Adrenal gland (tissue), 12 donors: ENCODE measurements around the gene DPP7. TPM values are rescaled to one million over a fixed set of nuclear protein-coding genes. Genes with fewer than 3 reads are reported as not detected.

Source experiments
- DNase-seq, 7 donors: peaks; one replicate each; pipeline ENCODE4 v3.0.0-alpha.2; 2019 to 2020
- H3K27ac ChIP-seq, 5 donors: fragments of 200-600 bp; sonication (generic) in 4 of 5; 1 replicate in 3 of 5; 2 replicates in 2 of 5; pipeline versions ENCODE4 v1.5.1 to v1.8.0; 2016 to 2020; ENCODE audit warnings: mild to moderate bottlenecking in 1 of 5
- H3K27me3 ChIP-seq: fragments of 200-600 bp; 2 replicates; pipeline ENCODE4 v1.8.0; 2021
- H3K36me3 ChIP-seq, 2 donors: fragments of 200-600 bp; replicated peaks in 1 of 2; 1 replicate in 1 of 2; 2 replicates in 1 of 2; pipeline versions ENCODE4 v1.5.1 to v1.8.0; 2018 to 2022
- H3K4me1 ChIP-seq, 2 donors: fragments of 200-600 bp; replicated peaks in 1 of 2; 1 replicate in 1 of 2; 2 replicates in 1 of 2; pipeline versions ENCODE4 v1.5.1 to v1.8.0; 2018 to 2021
- H3K4me3 ChIP-seq, 4 donors: fragments of 200-600 bp; sonication (generic) in 3 of 4; one replicate each; pipeline ENCODE4 v1.5.1; 2016 to 2018
- H3K9me3 ChIP-seq, 3 donors: fragments of 200-600 bp; sonication (generic) in 1 of 3; replicated peaks in 1 of 3; 1 replicate in 2 of 3; 2 replicates in 1 of 3; pipeline versions ENCODE4 v1.5.1 to v1.8.0; 2016 to 2021
- POLR2A ChIP-seq, 2 donors: fragments of 450-650 bp; IDR thresholded peaks; one replicate each; pipeline ENCODE4 v1.6.1; 2017; ENCODE audit warnings: antibody characterized with exemption in 2 of 2, mild to moderate bottlenecking in 2 of 2, moderate library complexity in 1 of 2
- WGBS, 4 donors: extraction: QIAGEN DNeasy Blood & Tissue Kit in 2 of 4; methylation state at CpG; one replicate each; pipeline versions ENCODE4 v1.1.5 to v1.1.7; 2013 to 2017; 5-methylcytosine and 5-hydroxymethylcytosine counted together
- intact Hi-C, 2 donors: fragments of 100-400 bp; cut with DNase I; formaldehyde crosslinking; loops; one replicate each; pipeline versions ENCODE4 v1.14.1 to v1.15.0; 2022 to 2023
- polyA plus RNA-seq, 3 donors: library from polyadenylated mRNA; stranded (reverse); fragments of 200-250 nt in 2 of 3; fragments of 350-450 nt in 1 of 3; fragmentation: Illumina TruSeq in 1 of 3; extraction: RNeasy Lipid Tissue Mini Kit (QIAGEN cat#74804) in 1 of 3; gene quantifications; one replicate each; pipeline ENCODE4 v1.2.3, GENCODE V29; 2013 to 2014
- total RNA-seq, 9 donors: library from RNA; depleted of rRNA in 4 of 9; stranded (reverse); fragments of >200 nt in 4 of 9; fragments of 120-200 nt in 1 of 9; fragmentation: NEBNext Ultra II Directional in 1 of 9; extraction: Animal tissue kit (Norgen Biotek cat#: 25700) in 1 of 9; gene quantifications; one replicate each; pipeline versions ENCODE4 v1.1.0 to v1.2.4, GENCODE V29; 2013 to 2023
- TF ChIP-seq, protein P1 (sequence below), 6 experiments: fragments of 450-650 bp in 4 of 6; fragments of 200-600 bp in 2 of 6; sonication (generic) in 1 of 6; IDR thresholded peaks; 1 replicate in 5 of 6; 2 replicates in 1 of 6; pipeline versions ENCODE4 v1.5.1 to v1.8.0; 2016 to 2021; ENCODE audit warnings: antibody characterized with exemption in 6 of 6, mild to moderate bottlenecking in 2 of 6, moderate library complexity in 1 of 6
- donor health status: healthy with polysubstance abuse.
- donor health status: Bipolar disorder and iron deficiency.
- donor health status: DM: yes; HTN: yes; CAD: no.
- donor health status: DM: no; HTN: no; CAD: no.
- donor health status: DM: no; HTN: no; CAD: no.
- donor health status: DM: yes; HTN: yes; CAD: no.

Gene DPP7
- total and polyA plus RNA-seq, 12 donors, result 52.6 to 1,938 (median 237) TPM

DNA sequence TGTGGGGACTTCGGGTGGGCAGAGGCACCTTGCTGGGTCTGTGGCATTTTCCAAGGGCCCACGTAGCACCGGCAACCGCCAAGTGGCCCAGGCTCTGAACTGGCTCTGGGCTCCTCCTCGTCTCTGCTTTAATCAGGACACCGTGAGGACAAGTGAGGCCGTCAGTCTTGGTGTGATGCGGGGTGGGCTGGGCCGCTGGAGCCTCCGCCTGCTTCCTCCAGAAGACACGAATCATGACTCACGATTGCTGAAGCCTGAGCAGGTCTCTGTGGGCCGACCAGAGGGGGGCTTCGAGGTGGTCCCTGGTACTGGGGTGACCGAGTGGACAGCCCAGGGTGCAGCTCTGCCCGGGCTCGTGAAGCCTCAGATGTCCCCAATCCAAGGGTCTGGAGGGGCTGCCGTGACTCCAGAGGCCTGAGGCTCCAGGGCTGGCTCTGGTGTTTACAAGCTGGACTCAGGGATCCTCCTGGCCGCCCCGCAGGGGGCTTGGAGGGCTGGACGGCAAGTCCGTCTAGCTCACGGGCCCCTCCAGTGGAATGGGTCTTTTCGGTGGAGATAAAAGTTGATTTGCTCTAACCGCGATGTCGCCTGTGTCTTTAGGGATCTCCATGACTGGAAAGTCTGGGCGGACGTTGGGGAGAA, 5.8 kb downstream of the DPP7 start:
- intact Hi-C loops, result no loop called here
- H3K4me3 ChIP-seq, result no peak overlapping the region
- no peak for DNase-seq
- TF ChIP-seq, protein P1, sequence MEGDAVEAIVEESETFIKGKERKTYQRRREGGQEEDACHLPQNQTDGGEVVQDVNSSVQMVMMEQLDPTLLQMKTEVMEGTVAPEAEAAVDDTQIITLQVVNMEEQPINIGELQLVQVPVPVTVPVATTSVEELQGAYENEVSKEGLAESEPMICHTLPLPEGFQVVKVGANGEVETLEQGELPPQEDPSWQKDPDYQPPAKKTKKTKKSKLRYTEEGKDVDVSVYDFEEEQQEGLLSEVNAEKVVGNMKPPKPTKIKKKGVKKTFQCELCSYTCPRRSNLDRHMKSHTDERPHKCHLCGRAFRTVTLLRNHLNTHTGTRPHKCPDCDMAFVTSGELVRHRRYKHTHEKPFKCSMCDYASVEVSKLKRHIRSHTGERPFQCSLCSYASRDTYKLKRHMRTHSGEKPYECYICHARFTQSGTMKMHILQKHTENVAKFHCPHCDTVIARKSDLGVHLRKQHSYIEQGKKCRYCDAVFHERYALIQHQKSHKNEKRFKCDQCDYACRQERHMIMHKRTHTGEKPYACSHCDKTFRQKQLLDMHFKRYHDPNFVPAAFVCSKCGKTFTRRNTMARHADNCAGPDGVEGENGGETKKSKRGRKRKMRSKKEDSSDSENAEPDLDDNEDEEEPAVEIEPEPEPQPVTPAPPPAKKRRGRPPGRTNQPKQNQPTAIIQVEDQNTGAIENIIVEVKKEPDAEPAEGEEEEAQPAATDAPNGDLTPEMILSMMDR (IDR thresholded peaks at IDR 0.05), result no peak
- no peak for TF ChIP-seq POLR2A (IDR thresholded peaks at IDR 0.05)
- 87 to 90% (median 90%) methylated on average over 19 to 29 of the region's 29 CpGs for WGBS, 4 donors
- no peaks in the 10 kb centered on the region for H3K9me3 ChIP-seq
- peaks cover 0 to 87% of the 10 kb centered on the region in 2 donors for H3K36me3 ChIP-seq
- H3K27me3 ChIP-seq, result no peaks in the 10 kb centered on the region
- peaks cover 0 to 6% of the 10 kb centered on the region in 2 donors for H3K4me1 ChIP-seq
- no peak overlapping the region for H3K27ac ChIP-seq

DNA sequence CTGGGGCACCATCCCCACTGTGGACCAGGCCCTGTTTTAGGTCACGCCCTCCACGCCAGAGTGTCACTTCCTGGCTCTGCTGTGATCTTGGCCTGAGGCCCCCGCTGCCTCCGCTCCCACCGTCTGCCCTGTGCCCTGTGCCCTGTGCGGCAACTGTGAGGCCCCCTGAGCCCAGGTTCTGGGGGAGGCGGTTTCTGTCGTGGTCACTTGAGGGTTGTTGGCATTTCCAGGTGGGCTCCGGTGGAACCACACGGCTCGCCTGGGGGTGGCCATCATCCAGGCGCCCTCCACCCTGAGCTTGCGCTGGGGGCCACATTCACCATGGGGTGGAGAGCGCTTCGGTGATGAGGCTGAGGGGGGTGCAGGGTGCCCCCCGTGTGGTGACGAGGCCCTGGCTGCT, 6.6 kb downstream of the DPP7 start:
- H3K4me3 ChIP-seq, result no peak overlapping the region
- TF ChIP-seq POLR2A (IDR thresholded peaks at IDR 0.05), result no peak
- TF ChIP-seq, protein P1 (IDR thresholded peaks at IDR 0.05), result no peak
- no peaks in the 10 kb centered on the region for H3K4me1 ChIP-seq
- H3K36me3 ChIP-seq, result peaks cover 0 to 92% of the 10 kb centered on the region in 2 donors
- no peak overlapping the region for H3K27ac ChIP-seq
- no peaks in the 10 kb centered on the region for H3K27me3 ChIP-seq
- intact Hi-C loops, result no loop called here
- no peaks in the 10 kb centered on the region for H3K9me3 ChIP-seq
- 91 to 96% (median 93%) methylated on average over 9 to 17 of the region's 17 CpGs for WGBS, 4 donors
- no peak for DNase-seq

DNA sequence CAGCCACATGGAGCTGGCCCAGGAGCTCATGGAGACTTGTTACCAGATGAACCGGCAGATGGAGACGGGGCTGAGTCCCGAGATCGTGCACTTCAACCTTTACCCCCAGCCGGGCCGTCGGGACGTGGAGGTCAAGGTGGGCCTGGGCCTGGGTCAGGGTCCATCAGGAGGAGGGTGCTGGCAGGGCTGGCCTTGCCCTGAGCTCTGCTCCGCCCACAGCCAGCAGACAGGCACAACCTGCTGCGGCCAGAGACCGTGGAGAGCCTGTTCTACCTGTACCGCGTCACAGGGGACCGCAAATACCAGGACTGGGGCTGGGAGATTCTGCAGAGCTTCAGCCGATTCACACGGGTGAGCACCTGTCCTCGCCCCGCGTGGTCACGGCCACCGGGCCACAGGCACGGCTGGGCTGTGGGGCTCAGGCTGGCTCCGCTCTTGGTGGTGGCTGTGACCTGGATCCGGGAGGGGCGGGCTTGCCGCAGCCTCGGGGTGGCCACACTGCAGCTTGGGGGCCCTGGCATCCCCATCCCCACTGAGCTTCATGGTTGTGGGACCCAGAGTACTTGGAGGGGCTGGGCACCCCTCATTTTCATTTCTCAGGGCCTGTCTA, 7.1 kb downstream of the DPP7 start:
- Histone ChIP-seq H3K4me3 (no peak overlapping the region), H3K4me1 (no peaks in the 10 kb centered on the region), H3K36me3 (peaks cover 0 to 89% of the 10 kb centered on the region in 2 donors), H3K9me3 (no peaks in the 10 kb centered on the region), H3K27me3 (no peaks in the 10 kb centered on the region), H3K27ac (no peak overlapping the region)
- no peak for DNase-seq
- intact Hi-C loops, result no loop called here
- TF ChIP-seq, protein P1 (IDR thresholded peaks at IDR 0.05), result no peak
- no peak for TF ChIP-seq POLR2A (IDR thresholded peaks at IDR 0.05)
- WGBS, 4 donors, result 84 to 98% (median 90%) methylated on average over 8 to 27 of the region's 27 CpGs

DNA sequence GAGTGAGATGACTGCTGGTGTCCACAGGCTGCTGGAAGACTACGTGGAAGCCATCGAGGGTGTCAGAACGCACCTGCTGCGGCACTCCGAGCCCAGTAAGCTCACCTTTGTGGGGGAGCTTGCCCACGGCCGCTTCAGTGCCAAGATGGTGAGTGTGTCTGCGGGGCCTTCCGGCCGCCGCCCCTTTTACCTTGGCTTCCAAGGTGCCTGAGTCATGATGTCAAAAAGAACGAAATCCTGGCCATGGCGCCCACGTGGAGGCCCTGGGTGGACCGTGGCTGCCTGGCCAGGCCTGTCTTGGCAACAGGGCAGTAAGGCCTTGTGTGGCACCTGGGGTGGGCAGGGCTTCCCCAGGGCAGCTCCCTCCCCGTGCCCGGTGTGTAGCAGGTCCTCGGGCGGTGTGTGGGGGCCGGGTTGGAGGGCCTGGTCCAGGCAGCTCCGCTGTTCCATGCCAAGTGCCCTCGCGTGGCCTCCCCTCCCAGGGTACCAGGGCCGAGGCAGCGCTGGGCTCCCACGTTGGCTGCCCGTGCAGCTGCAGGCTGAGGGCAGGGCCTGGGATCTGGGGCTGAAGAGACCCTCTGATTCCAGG, 7.8 kb downstream of the DPP7 start:
- Histone ChIP-seq H3K4me1 (no peaks in the 10 kb centered on the region), H3K9me3 (no peaks in the 10 kb centered on the region), H3K36me3 (peaks cover 0 to 83% of the 10 kb centered on the region in 2 donors), H3K27ac (no peak overlapping the region), H3K27me3 (no peaks in the 10 kb centered on the region), H3K4me3 (no peak overlapping the region)
- TF ChIP-seq, protein P1 (IDR thresholded peaks at IDR 0.05), result no peak
- no peak for TF ChIP-seq POLR2A (IDR thresholded peaks at IDR 0.05)
- WGBS, 4 donors, result 85 to 88% (median 87%) methylated on average over 15 to 27 of the region's 27 CpGs
- intact Hi-C loops, result no loop called here
- DNase-seq, result no peak
